ENCODE measurements around the gene CADM3.

DNA sequence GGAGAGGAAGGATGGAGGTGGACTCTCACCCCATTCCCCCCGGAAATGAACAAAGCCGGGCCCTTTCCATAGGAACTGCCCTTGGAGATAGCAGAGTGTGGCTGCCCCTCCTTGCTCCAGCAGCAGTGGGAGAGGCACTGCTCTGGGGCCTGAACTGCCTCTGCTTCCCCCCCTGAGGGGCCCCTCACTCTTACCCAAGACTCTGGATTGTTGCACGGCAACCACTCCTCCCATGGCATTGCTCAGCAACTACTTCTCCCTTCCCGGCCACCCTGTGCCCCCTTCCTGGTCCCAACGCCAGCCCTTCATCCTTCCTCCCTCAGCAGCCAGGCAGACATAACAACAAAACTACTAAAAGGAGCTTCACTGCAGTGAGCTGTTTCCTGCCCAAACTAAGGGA, 30.2 kb downstream of the CADM3 start:
- TF ChIP-seq RNF2 (IDR thresholded peaks at IDR 0.05; ENCODE audit: borderline replicate concordance, low read depth, low read length, missing control alignments, poor library complexity, severe bottlenecking) = no peak
- TF ChIP-seq, protein P1, sequence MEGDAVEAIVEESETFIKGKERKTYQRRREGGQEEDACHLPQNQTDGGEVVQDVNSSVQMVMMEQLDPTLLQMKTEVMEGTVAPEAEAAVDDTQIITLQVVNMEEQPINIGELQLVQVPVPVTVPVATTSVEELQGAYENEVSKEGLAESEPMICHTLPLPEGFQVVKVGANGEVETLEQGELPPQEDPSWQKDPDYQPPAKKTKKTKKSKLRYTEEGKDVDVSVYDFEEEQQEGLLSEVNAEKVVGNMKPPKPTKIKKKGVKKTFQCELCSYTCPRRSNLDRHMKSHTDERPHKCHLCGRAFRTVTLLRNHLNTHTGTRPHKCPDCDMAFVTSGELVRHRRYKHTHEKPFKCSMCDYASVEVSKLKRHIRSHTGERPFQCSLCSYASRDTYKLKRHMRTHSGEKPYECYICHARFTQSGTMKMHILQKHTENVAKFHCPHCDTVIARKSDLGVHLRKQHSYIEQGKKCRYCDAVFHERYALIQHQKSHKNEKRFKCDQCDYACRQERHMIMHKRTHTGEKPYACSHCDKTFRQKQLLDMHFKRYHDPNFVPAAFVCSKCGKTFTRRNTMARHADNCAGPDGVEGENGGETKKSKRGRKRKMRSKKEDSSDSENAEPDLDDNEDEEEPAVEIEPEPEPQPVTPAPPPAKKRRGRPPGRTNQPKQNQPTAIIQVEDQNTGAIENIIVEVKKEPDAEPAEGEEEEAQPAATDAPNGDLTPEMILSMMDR (IDR thresholded peaks at IDR 0.05; ENCODE audit: control extremely low read depth in 1 of 3, insufficient read depth in 1 of 3, low read depth in 1 of 3, low read length in 3 of 3) = no peak

Measured in H1 (cell line).